Stimulated activated CD4-positive, alpha-beta T cell treated with anti-CD3 and anti-CD28 coated beads, Interleukin-12 subunit alpha, Interleukin-12 subunit beta, amount 100 ng/mL, for 24 hours (primary cell): ENCODE measurements around the gene ARL2BP.

Source experiments
- DNase-seq, 2 experiments: peaks; one replicate each; pipeline ENCODE4 v3.0.0-alpha.2; 2020; ENCODE audit warnings: low read depth in 2 of 2

ARL2BP gene

GRCh38 chr16:57235128-57236021 lies 9.7 kb upstream of the ARL2BP start:
- DNase-seq = no peak

DNA sequence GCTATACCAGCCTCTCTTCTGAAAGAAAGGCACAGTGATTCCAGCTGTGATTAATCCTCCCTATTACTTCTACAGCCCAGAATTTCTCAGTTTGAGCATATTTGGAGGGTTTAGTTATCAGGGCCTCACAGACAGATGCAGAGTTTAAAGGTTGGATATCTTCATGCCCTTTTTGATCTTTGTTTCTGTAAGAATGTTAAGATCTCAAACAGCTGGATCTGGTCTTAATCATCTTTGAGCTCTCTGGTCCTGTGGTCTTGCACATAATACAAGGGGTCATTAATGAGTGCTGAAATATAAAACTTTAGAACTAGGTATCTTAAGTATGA lies 9.1 kb upstream of the ARL2BP start:
- no peak for DNase-seq

DNA sequence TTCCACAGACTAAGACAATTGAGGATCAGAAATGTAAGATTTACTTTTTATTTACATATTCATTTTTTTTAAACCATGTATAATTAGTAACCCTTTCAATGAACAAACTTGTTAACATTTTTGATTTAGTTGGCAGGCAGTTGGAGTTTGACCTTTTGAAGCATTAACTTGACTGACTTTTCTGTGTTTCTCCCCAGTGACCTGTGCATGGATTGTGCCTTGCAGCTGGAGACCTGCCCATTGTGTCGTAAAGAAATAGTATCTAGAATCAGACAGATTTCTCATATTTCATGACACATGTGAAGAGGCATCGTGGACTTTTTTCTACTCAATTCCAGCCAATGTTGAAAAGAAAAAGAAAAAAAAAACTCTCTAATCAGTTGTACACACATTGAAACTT lies 6.4 kb upstream of the ARL2BP start:
- no peak for DNase-seq

- no peak for DNase-seq
Measured at GRCh38 chr16:57239107-57239506, 6.0 kb upstream of the ARL2BP start.

GRCh38 chr16:57240851-57241250 lies 4.2 kb upstream of the ARL2BP start:
- DNase-seq = no peak

GRCh38 chr16:57242650-57243049 lies 2.4 kb upstream of the ARL2BP start:
- DNase-seq = no peak

DNA sequence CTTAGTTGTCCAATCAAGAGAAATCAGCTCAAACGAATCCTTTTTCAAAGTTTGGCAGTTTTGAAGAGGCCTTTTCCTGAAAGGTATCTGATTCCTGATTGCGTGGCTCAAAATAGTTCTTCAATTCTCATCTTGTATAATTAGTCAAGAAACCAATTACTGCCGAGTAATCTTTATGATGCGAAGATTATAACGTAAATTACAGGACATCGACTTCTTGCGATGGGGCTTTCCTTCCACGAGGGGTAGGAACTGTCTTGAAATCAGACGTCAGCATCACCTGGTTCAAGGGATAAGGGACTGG lies 644 bp upstream of the ARL2BP start:
- DNase-seq = no peak

- no peak for DNase-seq
Measured at GRCh38 chr16:57245472-57246113, 534 bp downstream of the ARL2BP start.

- DNase-seq = no peak
Measured at GRCh38 chr16:57251352-57251751, 6.3 kb downstream of the ARL2BP start.

DNA sequence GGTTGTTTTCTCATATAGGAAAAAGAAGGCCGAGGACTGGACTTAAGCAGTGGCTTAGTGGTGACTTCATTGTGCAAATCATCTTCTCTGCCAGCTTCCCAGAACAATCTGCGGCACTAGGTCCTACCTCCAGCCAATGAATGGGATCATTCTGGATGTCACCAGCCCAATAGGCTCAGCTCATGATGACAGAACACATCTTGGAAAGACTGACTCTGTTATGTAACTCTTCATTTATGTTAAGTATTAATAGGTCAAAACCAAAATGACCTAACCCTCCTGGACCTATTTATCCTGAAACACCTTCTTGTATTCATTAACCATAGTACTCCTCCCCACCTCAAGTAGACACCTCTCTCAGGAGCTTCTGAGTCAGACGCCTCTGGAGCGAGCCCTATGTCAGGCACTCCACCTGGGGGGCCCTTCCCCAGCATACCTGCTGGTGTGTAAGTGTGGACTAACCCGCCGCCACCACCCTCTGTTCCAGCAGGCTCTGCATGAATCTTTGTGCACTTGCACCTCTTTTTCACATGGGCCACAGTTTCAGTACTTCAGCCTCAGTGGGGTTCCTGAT lies 7.2 kb downstream of the ARL2BP start:
- DNase-seq = no peak

- no peak for DNase-seq
Measured at GRCh38 chr16:57253466-57253865, 8.4 kb downstream of the ARL2BP start.

DNA sequence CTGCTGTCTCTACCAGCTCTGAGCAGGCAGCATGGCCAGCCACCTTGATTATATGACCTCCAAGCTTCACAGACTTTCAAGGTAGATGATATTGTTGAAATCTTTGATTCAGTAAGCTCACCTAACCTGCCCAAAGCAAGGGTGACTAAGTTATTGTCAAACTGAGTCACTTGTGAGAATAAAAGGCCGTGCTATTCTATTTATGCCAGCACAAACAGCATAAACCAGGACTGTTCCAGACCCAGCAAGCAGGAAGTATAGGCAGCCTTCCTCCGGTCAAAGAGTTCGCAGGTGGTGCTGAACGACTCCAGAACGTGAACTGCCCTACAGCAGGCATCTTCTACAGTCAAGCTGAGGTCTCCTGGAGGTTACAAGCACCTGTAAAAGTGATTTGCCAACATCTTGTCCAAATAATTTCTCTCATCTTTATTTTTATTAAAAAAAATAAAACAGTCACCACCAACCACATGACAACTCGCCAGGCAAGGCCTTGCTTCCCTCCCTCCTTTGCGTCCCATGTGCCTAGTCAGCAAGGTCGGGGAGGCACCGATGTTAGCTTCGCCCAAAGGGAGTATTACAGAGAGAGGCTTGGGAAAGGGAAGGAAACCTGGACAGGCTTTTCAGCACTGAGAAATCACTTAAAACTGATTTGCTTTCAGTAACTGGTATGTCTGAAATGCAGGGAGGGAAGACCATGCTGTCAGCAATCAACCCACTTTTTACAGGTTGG lies 10.8 kb downstream of the ARL2BP start:
- DNase-seq = no peak

- no peak for DNase-seq
Measured at GRCh38 chr16:57256601-57257395, 11.7 kb downstream of the ARL2BP start.

- DNase-seq = no peak
Measured at GRCh38 chr16:57257455-57258070, 12.5 kb downstream of the ARL2BP start.

GRCh38 chr16:57258226-57258909 lies 13.3 kb downstream of the ARL2BP start:
- no peak for DNase-seq

- DNase-seq = no peak
Measured at GRCh38 chr16:57258910-57259475, 13.9 kb downstream of the ARL2BP start.

DNA sequence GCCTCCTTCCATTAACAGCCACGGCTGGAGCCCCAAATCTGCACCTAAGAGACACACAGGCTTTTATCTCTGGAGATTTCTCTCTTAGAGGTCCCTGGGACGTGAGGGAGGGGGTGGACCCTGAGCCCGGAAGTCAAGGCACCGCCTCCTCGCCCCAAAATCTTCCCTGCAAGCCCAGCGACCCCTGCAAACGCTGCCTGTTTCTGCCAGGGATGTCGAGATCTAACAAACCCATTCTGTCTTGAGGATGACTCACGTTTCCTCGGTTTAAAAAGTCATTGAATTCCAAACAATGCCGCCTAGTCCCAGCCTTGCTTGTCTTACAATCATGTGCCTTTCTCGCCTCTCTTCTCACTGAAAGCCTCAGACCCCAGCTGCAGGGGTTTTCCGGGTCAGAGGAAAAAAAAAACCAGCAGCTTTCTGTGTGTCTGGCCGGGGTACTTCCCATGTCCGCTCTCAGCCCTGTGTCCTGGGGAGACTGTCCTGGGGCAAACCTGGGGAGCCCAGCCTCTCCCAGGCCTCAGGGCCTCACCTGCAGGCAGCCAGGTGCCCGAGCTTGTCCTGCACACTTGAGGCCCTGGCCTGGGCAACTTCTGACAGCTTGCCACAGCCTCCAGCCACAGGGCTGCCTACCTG lies 15.4 kb downstream of the ARL2BP start:
- no peak for DNase-seq

GRCh38 chr16:57261806-57262205 lies 16.7 kb downstream of the ARL2BP start:
- no peak for DNase-seq

GRCh38 chr16:57262841-57263540 lies 17.9 kb downstream of the ARL2BP start:
- no peak for DNase-seq
